KMS-11 (cell line): Measurements from ENCODE around the gene SMOC2.

Experiments
- H2AFZ ChIP-seq: fragments of 200-600 bp; sonication (generic); 2 replicates; pipeline ENCODE4 v1.6.1; 2016; ENCODE audit warnings: antibody characterized with exemption, mixed run types, low read depth
- H3K27ac ChIP-seq: fragments of 200-600 bp; sonication (generic); 2 replicates; pipeline ENCODE4 v1.6.1; 2016; ENCODE audit warnings: mild to moderate bottlenecking, mixed run types
- H3K27me3 ChIP-seq: fragments of 200-600 bp; sonication (generic); 2 replicates; pipeline ENCODE4 v1.6.1; 2017; ENCODE audit warnings: mild to moderate bottlenecking, low read depth, mixed run types, moderate library complexity; ENCODE audit not compliant: insufficient read depth
- H3K36me3 ChIP-seq: fragments of 200-600 bp; sonication (generic); 2 replicates; pipeline ENCODE4 v1.6.1; 2017; ENCODE audit warnings: mild to moderate bottlenecking, mixed run types; ENCODE audit not compliant: insufficient read depth
- H3K4me1 ChIP-seq: fragments of 200-600 bp; sonication (generic); 2 replicates; pipeline ENCODE4 v1.6.1; 2016; ENCODE audit warnings: mild to moderate bottlenecking, low read depth, mixed run types; ENCODE audit not compliant: poor library complexity, severe bottlenecking
- H3K4me2 ChIP-seq: fragments of 200-600 bp; sonication (generic); 2 replicates; pipeline ENCODE4 v1.7.0; 2016; ENCODE audit warnings: mild to moderate bottlenecking, mixed run types
- H3K4me3 ChIP-seq: fragments of 200-600 bp; sonication (generic); IDR thresholded peaks from 2 replicates; pipeline ENCODE4 v1.6.1; 2017; ENCODE audit warnings: low read depth, low read length, mixed read lengths; ENCODE audit not compliant: insufficient read depth
- H3K79me2 ChIP-seq: fragments of 200-600 bp; sonication (generic); 2 replicates; pipeline ENCODE4 v1.6.1; 2016; ENCODE audit warnings: low read depth, mixed run types; ENCODE audit not compliant: insufficient read depth
- H3K9ac ChIP-seq: fragments of 200-600 bp; sonication (generic); 2 replicates; pipeline ENCODE4 v1.6.1; 2016; ENCODE audit warnings: mild to moderate bottlenecking, mixed run types
- H4K20me1 ChIP-seq: fragments of 200-600 bp; sonication (generic); 2 replicates; pipeline ENCODE4 v1.6.1; 2016; ENCODE audit warnings: mild to moderate bottlenecking, mixed run types; ENCODE audit not compliant: insufficient read depth
- TF ChIP-seq, protein P1 (sequence below): fragments of 200-600 bp; sonication (generic); conservative IDR thresholded peaks from 2 replicates; pipeline ENCODE4 v1.6.1; 2017; ENCODE audit warnings: low read depth, mild to moderate bottlenecking, antibody characterized with exemption, low read length, moderate library complexity, mixed read lengths

The SMOC2 gene

DNA sequence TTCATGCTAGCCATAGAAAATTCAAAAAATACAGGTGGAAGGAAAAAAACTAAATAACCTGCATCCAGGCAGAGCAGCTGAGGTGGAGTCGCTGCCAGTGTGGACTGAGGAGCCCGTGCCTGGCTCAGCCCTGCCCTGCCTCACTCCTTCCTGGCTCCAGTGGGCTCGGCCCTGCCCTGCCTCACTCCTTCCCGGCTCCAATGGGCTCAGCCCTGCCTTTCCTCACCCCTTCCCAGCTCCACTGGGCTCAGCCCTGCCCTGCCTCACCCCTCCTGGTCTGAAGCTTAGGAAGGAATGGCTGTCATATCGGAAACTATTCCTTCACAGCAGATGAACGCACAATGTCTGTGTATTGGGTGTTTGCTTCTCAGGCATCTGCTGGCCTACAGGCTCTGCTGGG is 142.1 kb downstream of the SMOC2 start:
- no peak overlapping the region for H3K4me2 ChIP-seq
- H3K27me3 ChIP-seq = no peaks in the 10 kb centered on the region
- H4K20me1 ChIP-seq = no peaks in the 10 kb centered on the region
- H3K36me3 ChIP-seq = no peaks in the 10 kb centered on the region
- H3K79me2 ChIP-seq = no peaks in the 10 kb centered on the region
- TF ChIP-seq, protein P1, sequence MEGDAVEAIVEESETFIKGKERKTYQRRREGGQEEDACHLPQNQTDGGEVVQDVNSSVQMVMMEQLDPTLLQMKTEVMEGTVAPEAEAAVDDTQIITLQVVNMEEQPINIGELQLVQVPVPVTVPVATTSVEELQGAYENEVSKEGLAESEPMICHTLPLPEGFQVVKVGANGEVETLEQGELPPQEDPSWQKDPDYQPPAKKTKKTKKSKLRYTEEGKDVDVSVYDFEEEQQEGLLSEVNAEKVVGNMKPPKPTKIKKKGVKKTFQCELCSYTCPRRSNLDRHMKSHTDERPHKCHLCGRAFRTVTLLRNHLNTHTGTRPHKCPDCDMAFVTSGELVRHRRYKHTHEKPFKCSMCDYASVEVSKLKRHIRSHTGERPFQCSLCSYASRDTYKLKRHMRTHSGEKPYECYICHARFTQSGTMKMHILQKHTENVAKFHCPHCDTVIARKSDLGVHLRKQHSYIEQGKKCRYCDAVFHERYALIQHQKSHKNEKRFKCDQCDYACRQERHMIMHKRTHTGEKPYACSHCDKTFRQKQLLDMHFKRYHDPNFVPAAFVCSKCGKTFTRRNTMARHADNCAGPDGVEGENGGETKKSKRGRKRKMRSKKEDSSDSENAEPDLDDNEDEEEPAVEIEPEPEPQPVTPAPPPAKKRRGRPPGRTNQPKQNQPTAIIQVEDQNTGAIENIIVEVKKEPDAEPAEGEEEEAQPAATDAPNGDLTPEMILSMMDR = no peak
- H2AFZ ChIP-seq = no peak overlapping the region
- no peak overlapping the region for H3K27ac ChIP-seq
- no peak overlapping the region for H3K9ac ChIP-seq
- no peaks in the 10 kb centered on the region for H3K4me1 ChIP-seq
- H3K4me3 ChIP-seq = no peak overlapping the region

DNA sequence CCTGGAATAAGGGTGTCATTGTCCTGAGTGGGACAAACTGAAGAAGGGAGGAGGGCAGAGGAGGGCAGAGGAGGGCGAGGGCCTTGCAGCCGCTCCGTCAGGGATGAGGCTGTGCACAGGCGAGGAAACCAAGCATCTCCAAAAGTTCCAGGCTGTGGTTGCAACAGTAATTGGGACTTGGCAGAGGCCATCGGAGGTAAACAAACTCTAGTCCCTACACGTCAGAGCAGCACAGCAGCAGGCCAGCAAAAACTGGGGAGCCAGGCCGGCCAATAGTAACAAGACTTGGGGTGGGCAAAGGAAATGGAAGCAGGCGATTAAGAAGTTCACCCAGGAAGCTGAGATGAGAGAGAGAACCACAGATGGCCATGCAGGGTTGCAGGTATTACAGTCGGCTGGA is 142.8 kb downstream of the SMOC2 start:
- H3K27me3 ChIP-seq = no peaks in the 10 kb centered on the region
- no peaks in the 10 kb centered on the region for H3K4me1 ChIP-seq
- H2AFZ ChIP-seq = no peak overlapping the region
- H3K36me3 ChIP-seq = no peaks in the 10 kb centered on the region
- H3K4me2 ChIP-seq = no peak overlapping the region
- H3K79me2 ChIP-seq = no peaks in the 10 kb centered on the region
- no peaks in the 10 kb centered on the region for H4K20me1 ChIP-seq
- no peak overlapping the region for H3K9ac ChIP-seq
- H3K4me3 ChIP-seq = no peak overlapping the region
- TF ChIP-seq, protein P1 = no peak
- H3K27ac ChIP-seq = no peak overlapping the region

DNA sequence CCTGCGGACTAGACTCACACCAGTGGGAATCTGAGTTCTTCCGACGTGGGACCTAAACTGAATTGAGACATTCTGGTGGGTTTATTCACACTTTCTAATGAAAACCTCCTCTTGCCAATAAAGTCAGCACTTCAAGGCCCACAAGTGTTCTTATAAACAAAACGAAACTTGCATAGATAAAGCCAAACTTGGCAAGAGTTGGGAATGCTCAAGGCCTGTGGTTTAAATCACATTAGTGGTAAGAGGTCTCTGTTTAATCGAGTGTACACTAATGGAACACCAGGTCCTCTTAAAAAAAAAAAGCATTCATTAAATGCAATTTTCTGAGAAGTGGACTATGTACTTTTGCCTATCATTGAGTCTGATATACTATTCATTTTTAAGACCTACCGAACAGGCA is 143.3 kb downstream of the SMOC2 start:
- H2AFZ ChIP-seq = no peak overlapping the region
- H3K36me3 ChIP-seq = no peaks in the 10 kb centered on the region
- no peaks in the 10 kb centered on the region for H4K20me1 ChIP-seq
- TF ChIP-seq, protein P1 = no peak
- H3K27ac ChIP-seq = no peak overlapping the region
- no peak overlapping the region for H3K4me2 ChIP-seq
- no peak overlapping the region for H3K9ac ChIP-seq
- H3K4me1 ChIP-seq = no peaks in the 10 kb centered on the region
- H3K4me3 ChIP-seq = no peak overlapping the region
- no peaks in the 10 kb centered on the region for H3K27me3 ChIP-seq
- H3K79me2 ChIP-seq = no peaks in the 10 kb centered on the region

DNA sequence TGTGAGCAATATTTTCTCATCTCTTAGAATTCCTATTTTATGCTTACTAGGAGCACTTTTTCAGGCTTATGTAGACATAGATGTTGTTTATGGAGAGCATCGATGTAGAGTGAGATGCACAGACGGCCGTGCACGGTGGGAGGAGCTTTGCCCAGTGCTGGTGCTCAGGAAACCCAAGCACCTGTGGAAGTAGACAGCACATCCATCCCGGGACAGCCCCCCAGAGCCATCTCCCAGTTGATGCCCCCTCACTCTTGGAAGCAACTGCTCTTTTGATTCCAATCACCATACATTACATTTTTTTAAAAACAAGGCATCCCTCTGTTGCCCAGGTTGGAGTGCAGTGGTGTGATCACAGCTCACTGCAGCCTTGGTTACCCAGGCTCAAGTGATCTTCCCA is 143.7 kb downstream of the SMOC2 start:
- TF ChIP-seq, protein P1 = no peak
- no peaks in the 10 kb centered on the region for H3K27me3 ChIP-seq
- H3K9ac ChIP-seq = no peak overlapping the region

DNA sequence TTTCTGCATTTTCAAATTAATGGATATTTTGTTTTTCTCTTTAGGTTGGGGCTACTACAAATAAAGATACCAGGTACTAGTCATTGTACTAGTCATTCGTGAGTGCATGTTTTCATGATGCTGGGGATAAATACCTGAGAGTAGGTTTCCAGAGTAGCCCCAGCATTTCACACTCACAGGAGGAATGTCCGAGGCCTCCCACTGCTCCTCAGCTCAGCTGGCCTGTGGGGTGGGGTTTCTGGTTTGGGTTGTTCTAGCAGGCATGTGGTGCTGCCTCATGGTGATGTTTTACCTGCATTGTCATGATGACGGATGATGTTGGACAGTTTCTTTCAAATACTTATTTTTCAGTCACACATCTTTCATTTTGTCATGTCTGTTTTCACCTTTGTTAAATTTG is 144.5 kb downstream of the SMOC2 start:
- Histone ChIP-seq H3K9ac (no peak overlapping the region), H3K4me2 (no peak overlapping the region), H2AFZ (no peak overlapping the region), H4K20me1 (no peaks in the 10 kb centered on the region), H3K36me3 (no peaks in the 10 kb centered on the region), H3K4me3 (no peak overlapping the region), H3K4me1 (no peaks in the 10 kb centered on the region), H3K27me3 (no peaks in the 10 kb centered on the region), H3K79me2 (no peaks in the 10 kb centered on the region), H3K27ac (no peak overlapping the region)
- TF ChIP-seq, protein P1 = no peak

More for the DNA sequence above, 143.7 kb downstream of the SMOC2 start:
- Histone ChIP-seq H3K4me2 (no peak overlapping the region), H2AFZ (no peak overlapping the region), H3K36me3 (no peaks in the 10 kb centered on the region), H3K79me2 (no peaks in the 10 kb centered on the region), H3K27ac (no peak overlapping the region), H4K20me1 (no peaks in the 10 kb centered on the region), H3K4me1 (no peaks in the 10 kb centered on the region), H3K4me3 (no peak overlapping the region)
